HG02852 (cell line): Measurements from ENCODE around the gene AMOTL1.

Experiments
- ATAC-seq: cut with Tn5 transposase; IDR thresholded peaks from one replicate; pipeline ENCODE4 v1.9.1; 2021; ENCODE audit warnings: mild to moderate bottlenecking, moderate library complexity; ENCODE audit not compliant: unreplicated experiment

AMOTL1 gene

DNA sequence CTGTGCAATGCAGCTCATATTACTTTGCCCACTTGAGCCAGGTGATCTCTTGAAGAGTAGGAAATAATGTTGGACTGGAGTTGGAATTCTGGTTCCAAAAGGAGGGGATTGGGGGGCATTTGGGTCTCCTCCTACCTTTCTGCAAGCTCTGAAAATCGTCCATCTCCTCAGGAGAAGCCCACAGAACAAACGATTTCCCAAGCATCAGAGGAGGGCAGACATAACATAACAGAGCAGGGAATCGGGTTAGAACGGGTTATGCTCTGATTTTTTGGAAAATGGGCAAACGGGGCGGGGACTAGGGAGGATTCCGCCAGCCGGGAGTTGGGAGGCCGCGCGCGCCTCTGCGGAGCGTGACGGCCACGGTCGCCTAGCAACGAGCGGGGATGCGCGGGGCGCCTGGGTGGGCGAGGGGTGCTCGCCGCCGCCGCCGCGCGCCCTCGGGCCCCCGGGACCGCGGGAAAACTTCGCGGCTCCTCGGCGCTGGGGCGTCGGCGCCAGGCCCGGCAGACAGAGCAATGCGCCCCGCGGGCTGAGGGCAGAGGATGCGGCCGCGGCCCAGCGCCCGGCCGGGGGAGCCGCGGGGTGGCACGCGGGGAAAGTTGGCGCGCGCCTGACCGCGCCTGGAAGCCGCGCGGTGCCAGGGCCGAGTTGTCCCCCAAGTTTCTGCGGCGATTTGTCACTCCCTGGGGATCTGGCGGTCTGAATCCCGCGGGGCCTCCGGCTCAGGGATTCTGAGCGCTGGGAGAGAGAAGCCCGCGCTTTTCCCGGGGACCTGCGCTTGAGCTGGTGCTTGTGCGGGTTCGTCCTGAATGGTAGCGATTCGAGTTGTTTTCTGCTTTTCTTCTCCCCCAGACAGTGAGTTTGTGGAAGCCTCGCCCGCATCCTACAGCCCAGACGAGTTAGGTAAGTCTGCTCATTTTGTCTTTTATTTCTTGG lies 27.8 kb upstream of the AMOTL1 start:
- ATAC-seq, result no peak

DNA sequence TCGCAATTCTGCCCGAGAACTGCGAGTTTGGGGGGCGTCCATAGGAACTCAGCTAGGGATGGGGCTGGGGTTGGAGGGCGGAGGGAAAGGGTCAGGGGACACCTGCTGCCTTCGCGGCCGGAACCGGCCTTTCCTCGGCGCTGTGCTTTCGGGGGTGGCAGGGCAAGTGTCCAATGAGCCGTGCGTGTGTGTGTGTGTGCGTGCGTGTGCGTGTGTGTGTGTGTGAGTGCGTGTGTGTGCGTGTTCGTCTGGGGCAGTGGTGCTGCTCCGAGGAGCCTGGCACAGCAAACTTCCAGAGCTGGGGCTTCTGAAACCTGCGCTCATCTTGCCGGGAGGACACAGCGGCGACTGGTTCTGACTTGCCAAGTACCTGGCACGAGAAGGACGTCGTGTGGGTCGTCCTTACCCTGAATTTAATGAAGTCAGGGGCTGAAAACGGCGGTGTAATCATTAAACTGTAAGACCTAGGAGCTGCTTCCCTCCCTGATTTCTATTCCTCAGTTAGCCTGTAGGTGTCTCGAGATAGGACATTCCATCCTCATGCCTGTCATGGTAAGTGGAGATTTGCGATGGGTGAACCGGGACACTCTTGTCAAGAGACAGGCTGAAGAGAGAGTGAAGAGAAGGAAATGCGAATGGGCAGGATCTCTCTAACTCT lies 27.0 kb upstream of the AMOTL1 start:
- ATAC-seq, result no peak

DNA sequence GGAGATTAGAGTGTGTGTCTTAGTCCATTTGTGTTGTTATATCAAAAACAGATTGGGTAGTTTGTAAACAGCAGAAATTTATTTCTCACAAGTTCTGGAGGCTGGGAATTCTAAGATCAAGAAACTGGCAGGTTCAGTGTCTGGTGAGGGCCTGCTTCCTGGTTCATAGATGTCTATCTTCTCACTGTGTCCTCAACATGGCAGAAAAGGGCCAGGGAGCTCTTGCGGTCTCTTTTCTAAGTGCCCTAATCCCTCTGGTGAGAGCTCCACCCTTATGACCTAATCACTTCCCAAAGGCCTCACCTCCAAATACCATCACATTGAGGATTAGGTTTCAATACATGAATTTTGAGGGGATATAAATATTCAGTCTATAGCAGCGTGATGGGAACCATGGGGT lies 25.5 kb upstream of the AMOTL1 start:
- no peak for ATAC-seq

DNA sequence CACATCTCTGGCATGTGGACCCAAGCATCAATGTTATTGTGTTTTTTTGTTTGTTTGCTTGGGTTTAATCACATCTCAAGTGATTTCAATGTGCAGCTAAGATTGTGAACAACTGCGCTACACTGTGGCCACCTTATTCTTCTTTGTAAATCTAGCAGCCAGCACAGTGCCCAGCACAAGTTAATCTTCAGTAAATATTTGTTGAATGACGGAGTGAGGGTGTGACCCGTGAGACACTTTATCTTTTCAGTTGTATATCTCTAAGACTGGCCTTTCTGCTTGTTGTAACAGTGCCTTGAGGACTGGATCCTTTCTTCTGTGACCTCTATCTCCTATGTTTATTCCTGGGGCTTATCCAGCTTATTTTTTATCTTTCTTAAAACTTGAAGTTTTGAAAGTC lies 21.4 kb upstream of the AMOTL1 start:
- no peak for ATAC-seq

DNA sequence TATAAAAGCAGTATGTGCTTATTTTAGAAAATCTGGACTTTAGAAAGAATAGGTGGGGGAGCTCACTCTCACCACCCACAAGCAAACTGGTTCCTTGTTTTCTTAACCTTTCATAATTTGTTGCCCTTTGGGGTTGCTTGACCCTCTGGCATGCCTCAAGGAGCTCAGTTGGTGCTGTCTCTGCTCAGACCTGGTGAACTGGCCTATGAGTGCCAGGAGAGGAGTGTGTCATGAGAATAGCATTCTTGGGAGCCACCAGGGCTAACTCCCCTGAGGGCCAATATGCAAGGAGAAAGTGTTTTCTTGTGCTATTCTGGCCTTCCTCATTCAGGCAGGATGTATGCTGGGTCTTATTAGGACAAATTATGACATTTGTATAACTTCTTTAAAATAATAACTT lies 21.0 kb upstream of the AMOTL1 start:
- ATAC-seq, result no peak

DNA sequence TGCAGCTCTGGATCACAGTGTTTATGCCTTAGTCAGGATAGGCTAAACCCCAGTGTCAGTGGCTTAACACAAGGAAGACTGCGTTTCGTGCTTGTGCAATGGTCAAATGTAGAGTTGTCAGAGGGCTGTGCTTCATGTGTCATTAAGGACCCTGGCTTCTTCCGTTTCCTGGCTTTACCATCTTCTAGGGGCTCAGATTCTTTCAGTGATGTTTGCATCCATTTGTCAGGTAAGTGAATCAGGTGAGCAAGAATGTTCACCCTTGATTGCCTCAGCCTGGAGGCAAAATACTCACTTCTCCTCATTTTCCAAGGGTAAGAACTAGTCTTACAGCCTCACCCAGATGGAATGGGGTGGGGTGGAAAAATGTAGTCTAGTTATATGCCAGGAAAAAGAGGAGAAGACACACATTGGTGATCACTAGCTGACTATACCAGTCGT lies 20.5 kb upstream of the AMOTL1 start:
- no peak for ATAC-seq

DNA sequence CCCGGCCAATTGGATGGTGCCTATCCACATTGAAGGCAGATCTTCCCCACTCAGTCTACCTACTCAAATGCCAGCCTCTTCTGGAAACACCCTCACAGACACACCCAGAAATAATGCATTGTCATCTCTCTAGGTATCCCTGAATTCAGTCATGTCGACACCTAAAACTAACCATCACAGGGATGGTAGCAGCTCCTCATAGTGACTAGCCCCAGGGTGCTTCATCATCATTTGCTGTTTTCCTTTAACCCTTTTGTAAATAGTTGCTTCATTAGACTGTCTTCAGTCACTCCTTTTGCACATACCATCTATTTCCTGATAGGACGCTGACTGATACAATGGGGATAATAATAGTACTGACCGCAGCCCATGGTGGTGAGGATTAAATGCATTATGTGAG lies 18.8 kb upstream of the AMOTL1 start:
- ATAC-seq, result no peak

DNA sequence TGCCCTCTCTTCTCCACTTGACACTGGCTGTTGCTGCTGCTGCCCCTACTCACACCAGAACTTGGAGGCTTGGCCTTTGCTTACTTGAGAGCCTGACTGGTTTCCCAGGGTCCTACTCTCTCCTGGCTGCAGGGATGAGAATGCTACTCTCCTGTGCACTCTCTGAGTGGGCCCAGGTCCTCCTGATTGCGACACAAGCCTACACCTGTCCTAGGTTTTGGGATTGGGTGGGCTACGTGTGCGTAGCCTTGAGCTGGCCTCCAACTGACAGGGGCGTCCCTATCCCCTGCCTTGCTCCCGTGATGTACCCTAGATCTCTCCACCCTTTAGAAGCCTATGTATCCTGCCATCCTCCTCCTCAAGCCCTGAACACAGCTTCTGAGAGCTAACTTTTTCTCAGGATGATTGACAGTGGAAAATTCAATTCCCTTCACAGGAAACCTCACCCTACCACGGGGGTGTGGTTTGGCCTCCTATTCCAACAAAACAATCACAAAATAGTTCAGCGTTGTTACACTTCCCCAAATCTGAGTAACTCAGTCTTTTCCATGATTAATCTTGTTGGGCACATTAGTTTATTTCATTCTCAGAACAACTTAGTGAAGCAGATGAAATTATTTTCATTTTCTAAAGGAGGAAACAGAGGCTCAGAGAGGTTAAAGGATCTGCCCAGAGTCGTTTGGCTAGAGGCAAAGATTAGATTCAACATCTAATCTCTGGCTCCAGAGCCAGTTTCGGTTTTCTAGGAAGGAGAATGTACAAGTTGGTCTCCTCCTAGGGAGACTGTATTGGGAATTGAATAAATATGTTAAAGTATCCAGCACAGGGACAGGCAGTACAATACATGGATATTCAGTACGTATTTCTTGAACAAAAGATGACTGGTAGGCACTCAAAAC lies 17.6 kb upstream of the AMOTL1 start:
- no peak for ATAC-seq

DNA sequence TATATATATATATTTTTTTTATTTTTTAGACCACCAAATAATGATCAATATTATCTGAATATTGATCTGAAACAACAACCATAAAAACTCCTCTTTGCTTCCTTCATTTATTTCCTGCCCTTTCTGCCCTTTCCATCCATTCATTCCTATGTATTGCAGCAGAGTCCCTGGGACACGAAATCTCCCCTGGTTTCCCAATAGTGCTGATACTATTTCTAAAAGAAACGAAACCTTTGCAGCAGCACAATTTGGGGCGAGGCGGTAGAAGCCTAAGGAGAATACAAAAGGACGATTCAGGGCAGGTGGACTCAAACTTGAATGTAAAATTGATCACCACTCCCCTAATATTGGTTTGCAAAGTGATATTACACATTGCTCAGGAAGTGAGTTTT lies 16.9 kb upstream of the AMOTL1 start:
- no peak for ATAC-seq

DNA sequence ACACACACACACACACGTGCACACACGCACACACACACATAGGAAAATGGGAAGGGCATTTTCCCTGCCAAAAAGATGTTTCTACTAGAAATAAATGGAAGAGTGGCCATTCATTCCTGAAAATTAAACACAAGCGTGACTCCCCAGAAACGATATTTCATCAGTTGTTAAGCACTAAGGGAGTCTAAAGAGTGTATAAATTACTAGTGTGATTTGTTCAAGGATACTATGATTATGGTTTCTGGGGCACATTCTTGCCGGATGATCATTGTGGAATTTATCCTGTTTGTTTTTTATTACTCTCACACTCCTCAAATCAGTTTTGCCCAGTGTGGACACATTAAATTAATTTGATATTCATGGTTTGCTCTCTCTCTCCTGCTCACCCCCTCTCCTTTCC lies 16.4 kb upstream of the AMOTL1 start:
- no peak for ATAC-seq

DNA sequence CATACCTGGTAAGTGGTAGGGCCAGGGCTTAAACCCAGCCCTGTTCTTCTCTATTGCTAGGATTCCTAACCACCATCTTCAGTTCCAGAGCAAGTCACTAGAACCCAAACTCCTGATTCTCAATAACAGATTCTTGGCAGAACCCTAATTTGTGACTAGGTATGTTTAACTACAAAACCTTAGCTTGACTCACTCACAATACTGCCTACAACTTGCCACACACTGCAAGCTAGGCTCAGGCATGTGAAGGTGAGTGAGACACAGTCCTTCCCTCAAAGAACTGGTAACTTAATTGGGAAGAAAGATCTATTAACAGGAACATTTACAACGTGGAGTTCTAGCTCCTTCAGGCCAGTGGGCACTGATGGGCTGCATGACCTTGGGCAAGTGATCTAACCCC lies 14.5 kb upstream of the AMOTL1 start:
- ATAC-seq, result no peak

DNA sequence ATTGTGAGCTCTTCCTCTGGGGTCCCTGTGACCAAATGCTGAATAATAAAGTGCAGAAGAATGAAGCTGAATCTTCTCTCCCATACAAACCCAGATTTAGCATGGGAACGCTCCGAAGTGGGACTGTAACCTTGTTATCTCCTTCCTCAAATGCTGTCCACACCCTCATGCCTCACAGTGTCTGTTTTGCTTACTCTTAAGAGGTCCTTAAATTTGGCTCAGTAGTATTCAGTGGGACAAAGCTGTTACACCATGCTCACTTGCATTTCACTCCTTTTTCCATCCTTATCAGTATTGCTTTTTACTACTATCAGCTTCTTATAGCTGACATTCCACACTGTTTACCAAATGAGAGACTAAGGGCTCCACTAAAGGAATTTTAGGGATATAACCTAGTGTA lies 13.8 kb upstream of the AMOTL1 start:
- ATAC-seq, result no peak

DNA sequence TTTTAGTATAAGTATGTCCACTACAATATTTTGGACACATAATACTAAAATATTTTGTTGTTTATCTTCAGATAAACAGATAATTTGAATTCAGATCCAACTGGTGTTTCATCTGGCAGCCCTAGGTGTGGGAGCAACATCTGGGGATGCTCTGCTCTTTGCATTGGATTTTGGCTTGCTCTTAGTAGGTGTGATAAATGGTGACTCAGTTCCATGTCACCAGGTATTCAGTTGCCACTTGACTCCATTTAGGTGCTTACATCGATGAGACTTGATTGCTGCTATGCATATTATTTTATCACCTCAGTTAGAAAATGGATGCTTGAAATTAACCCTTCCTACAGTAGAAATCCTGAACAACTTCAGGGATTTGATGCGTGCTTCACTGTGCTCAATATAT lies 13.3 kb upstream of the AMOTL1 start:
- no peak for ATAC-seq

DNA sequence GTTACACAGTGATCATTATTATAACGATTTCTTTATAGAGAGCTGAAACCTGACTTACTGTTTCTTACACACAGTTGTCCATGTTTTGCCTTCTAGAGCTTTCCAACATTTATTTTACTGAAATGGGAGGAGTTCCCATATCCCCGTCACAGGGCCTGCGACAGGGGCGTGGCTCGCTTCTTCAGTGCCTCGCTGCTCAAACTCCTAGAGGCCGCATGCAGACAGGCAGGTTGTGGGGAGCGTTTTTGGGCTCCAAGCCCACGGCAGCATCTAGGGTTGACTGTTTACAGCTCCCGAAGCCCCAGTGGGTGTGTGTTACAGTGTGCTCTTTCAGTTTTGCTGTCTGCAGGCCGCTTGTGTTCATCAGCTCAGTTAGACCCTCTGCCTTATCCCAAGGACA lies 12.7 kb upstream of the AMOTL1 start:
- ATAC-seq, result no peak

DNA sequence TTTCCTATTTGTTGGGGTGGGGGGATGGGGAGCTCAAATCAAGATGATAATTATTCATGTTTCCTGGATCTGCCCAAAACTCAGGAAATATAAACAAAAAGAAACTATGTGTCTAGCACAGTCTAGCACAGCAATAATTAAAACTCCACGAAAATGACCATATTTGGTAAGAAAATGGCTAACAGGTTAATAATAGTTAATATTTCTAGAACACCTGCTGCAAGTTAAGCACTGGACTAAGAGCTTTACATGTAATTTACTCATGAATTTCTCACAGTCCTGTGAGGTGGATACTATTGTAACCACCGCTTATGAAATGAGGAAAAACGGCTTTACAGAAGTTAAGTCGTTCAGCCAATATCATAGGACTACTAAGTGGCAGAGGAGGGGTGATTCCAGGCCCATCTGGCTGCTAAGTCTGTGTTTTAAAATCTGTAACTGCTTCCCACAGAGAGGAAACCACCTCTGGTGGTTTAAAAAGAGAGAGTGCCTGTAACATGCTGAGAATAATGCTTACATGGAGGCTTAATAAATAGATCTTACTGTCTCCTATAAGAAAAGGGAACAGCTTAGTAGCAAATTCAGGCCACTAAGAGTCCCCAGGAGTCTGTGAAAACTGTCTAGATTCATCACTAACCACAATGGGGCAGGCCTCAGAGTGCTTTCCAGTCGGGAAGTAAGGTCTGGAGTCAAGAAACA lies 11.0 kb upstream of the AMOTL1 start:
- no peak for ATAC-seq

DNA sequence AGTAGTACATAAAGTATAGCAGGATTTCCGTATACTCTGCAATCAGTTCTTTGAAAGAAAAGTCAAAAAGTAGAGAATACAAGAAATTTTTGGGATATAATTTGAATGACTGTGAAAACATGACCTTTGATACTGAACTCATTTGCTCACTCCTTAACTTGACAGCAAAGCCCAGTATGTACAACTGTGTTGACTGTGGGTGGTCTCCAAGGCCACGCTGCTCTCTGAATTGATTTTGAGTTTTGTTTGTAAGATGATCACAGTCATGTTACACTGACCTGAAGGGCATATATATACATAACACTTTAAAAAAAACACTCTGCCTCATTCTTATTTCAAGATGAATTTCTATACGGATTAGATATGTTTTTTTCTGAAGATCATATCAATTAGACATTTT lies 9.5 kb upstream of the AMOTL1 start:
- no peak for ATAC-seq

DNA sequence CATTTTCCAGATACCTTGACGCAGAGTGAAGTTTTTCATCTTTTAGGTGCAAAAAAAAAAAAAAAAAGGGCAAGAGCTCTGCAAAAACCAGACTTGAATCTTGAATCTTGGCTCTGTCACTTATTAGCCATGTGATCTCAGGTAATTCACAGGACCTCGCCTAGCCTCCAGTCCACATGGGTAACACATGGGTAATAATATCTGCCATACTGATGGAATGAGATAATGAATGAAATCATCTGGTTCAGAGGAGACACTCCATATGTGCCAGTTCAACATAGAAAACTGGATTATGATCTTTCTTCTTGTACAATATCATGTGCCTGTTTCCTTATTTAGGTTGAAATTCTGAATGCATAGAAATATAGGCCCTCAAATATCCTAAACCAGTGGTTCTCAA lies 8.6 kb upstream of the AMOTL1 start:
- no peak for ATAC-seq

DNA sequence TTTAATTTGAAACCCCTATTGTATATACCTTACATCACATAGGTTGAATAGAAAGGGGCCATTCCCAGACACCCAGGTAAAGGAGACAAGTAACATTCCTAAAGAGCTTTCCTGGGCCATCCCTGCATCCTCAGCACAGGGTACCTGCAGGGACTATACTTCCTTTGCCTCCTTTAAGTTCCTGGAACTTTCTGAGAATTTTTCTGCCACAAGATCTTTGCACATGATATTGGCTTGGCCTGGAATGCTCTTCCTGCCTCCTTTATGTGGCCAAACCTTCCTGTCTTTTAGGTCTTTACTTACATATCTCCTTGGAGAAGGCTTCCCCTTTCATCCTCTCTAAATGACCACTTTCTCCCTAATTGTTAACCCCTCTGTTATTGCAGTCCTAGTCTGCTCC lies 7.9 kb upstream of the AMOTL1 start:
- ATAC-seq, result no peak

DNA sequence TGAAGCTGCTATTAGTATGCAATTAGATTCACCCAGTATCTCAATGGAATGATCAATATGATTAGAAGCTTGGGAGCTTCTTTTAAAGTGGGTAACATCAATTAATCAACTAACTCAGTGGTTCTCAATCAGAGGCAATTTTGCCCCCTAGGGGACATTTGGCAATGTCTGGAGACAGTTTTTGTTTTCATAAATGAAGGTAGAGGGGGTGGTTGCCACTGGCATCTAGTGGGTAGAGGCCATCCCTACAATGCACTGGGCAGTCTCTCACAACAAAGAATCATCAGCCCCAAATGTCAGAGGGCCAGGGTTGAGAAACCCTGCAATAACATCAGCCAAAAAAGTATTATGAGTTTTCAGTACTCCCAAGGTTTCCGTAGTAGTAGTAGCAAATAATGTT lies 5.9 kb upstream of the AMOTL1 start:
- no peak for ATAC-seq

DNA sequence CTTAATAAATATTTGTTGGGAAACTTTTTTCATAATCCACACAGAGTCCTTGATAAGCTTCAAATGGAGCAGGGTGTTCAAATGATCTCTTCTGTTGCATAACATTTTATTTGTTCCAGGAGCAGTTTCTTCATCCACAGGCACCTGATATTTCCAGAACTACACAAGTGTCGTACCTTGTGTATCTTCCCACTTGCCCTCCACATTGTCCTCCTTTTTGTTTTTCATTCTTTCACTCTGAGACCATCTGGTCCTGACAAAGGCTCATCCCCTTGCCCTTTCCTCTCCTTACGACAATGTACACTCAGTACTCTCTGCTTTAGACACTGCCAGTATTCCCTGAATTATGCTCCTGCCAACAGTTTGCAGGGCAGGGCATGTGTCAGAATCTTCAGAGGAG lies 5.2 kb upstream of the AMOTL1 start:
- no peak for ATAC-seq

DNA sequence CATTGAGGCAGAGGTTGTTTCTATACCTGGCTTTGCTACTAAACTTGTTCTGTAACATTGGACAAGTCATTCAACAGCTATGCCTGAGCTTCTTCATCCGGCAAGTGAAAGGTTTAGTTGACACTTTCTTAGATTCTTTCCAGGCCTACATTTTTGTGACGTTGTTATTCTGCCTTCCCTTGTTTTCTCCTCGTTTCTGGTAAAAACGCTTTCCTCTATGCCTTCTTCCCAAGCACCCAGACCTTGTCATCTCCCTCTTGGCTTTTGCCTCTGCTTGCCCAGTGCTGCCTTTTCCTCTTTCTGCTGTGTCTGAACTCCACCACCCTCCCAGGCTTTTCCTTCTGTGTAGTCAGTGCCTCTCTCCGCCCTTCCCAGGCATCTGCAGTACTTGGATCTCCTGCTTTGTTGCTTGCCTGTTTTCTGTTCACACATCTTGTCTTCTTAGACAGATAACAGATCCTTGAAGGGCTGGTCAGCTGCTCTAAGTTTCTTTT lies 1.4 kb upstream of the AMOTL1 start:
- ATAC-seq, result no peak
